A172 (cell line): ENCODE data around the gene GJB1. TPM values are rescaled to one million over a fixed set of nuclear protein-coding genes. Genes with fewer than 3 reads are reported as not detected.
A peak's percentile ranks its signal among the peaks of the same experiment; 100 is the strongest.

Experiments
- DNase-seq: peaks from one replicate; pipeline ENCODE4 v3.0.0-alpha.2; 2015; ENCODE audit warnings: low spot score
- total RNA-seq: library from RNA; depleted of rRNA; stranded (reverse); fragments of >200 nt; shearing (Covaris generic); gene quantifications from 2 replicates; pipeline ENCODE4 v1.2.3, GENCODE V29; 2014

GJB1 gene
- total RNA-seq, 1 experiment from 2014 or later, result not detected

DNA sequence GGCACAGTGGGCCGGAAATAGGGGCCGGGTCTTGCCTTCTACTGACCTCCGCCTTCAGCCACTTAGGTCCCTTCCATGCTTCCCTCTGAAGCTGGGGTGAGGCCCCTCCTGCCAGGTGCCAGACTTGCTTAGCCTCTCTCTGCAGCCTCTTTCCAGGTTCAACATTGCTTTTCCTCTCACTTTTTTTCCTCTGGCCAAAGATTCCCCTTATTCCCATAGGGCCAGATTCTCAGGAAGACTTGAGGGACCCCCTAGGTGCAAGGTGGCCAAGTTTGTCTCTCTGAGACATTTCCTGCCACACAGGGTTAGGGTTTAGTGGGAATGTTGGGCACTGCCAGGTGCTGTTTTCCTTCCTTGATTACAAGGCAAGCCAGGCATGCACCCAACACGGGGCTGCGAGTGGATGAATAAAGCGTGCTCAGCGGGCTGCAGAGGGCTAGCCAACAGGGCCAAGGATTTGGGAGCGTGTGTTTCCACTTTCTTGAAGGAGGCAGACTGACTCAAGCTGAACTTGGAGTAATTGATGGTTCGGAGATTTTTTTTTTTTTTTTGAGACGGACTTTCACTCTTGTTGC is 7.6 kb upstream of the GJB1 start:
- DNase-seq, result no peak

DNA sequence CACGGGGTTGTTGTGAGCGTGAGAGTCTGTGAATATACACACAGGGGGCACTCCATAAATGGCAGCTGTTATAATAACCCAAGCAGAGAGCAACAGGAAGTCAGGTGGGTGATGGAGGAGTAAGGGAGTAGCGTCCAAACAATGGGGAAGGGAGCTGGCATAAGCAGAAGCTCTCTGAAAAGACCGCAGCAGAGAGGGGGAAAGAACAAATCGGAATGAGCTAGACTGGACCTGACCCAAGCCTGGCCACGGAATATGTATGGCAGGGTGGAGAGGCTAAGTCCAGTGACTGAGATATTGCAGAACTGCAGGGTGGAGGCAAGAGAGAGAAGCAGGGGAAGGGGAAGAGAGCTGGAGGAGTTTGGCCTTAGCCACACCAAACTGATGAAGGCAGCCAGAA is 6.5 kb upstream of the GJB1 start:
- DNase-seq, result no peak

GRCh38 chrX:71217298-71217697 is 5.7 kb upstream of the GJB1 start:
- no peak for DNase-seq

GRCh38 chrX:71221145-71221544 is 1.9 kb upstream of the GJB1 start:
- DNase-seq, result no peak

- DNase-seq, result no peak
Observed at GRCh38 chrX:71224098-71224708, 1.2 kb downstream of the GJB1 start.

- no peak for DNase-seq
Observed at GRCh38 chrX:71225009-71225408, 2.0 kb downstream of the GJB1 start.

DNA sequence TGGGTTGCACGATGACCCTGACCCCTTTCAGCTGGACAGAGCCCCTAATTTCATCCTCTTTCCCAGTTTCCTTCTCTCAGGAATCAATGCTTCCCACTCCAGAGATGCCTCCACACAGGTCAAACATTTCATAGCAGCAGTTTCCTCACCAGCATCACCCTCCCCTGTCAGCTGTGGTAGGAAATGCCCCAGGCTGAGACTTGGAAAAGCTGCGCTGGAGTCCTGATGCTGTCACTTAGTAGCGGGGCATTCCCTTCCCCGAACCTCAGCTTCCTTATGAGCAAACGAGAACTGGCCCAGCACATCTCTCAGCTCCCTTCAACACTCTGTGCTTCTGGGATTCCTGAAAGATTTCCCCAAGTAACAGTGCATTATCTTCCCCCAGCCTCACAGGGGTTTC is 2.7 kb downstream of the GJB1 start:
- peak; percentile 1 for DNase-seq

DNA sequence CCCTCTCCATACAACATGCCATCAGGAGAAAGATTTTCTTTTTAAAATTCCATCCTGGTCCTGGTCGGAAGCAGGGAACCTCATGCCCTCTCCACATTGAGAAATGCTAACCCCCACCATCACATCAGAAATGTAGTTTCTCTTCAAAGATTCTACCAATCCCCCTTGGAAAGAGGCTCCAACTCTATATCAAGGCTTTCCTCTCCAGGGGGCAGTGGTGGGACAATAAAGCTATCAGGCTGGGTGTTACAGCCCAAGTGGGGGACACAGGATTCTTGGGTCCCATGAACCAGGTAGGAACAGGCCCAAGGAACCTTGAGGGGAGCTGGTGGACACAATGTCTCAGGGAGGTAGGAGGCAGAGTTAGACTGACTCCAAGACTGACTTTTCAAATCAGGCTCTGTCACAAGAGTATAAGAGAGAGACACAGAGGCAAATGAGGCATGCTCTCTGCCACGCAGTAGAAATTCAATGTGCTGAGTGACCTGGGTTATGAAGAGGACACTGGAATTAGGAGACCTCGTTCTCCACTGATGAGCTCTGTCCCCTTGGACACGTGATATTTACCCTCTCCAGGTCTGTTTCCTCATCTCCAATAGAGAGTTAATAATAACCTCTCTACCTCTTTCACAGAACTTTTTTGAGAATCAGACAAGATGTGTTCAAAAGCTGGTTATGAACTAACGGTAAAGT is 4.5 kb downstream of the GJB1 start:
- DNase-seq, result no peak

- DNase-seq, result no peak
Observed at GRCh38 chrX:71228063-71228642, 5.1 kb downstream of the GJB1 start.

DNA sequence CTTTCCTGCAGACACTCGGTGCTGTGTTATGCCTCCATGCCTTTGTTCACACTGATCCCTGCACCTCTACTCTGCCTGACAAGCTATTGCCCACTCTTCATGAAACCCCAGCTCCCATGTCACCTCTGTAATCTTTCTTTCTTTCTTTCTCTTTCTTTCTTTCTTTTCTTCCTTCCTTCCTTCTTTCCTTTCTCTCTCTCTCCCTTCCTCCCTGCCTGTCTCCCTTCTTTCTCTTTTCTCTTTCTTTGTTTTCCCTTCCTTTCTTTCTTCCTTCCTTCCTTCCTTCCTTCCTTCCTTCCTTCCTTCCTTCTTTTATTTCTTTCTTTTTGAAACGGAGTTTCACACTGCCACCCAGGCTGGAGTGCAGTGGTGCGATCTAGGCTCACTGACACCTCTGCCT is 12.5 kb downstream of the GJB1 start:
- no peak for DNase-seq

- no peak for DNase-seq
Observed at GRCh38 chrX:71236836-71237235, 13.8 kb downstream of the GJB1 start.

DNA sequence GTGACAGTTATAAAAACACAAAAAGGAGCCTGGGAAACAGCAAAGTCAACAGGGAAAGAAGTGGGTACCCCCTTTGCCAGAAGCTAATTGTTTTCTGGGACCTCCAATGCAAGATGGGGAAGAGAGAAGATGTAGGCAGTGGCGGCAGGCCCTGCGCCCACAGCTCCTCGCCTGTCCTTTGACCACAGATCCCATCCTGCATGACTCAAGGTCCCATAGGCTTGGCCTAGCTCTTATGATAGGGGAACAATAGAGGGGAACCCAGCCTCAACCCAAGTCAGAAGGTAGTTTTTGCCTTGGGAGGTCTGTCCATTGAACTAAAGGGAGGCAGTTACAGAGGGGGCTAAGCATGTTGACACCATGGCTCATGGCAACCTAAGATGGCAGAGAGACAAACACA is 16.8 kb downstream of the GJB1 start:
- no peak for DNase-seq

DNA sequence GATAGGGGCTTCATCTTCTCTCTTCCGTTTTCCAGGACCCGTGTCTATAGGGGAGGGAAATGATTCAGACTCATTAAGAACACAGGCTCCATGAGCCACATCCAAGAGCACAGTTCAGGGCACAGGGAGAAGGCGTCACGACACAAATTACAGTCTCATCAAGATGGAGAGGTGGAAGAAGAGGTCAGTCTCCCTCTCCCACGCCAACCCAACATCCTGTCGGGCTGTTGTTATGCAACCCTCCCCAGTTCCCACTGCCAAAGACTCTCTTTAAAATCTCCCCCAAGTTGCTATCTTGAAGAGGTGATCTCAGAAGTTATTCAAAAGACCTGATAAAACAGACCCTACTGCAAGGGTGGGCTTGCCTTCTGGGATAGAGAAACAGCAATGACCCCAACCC is 18.3 kb downstream of the GJB1 start:
- DNase-seq, result no peak

- no peak for DNase-seq
Observed at GRCh38 chrX:71244359-71245128, 21.5 kb downstream of the GJB1 start.

GRCh38 chrX:71245159-71245558 is 22.1 kb downstream of the GJB1 start:
- no peak for DNase-seq

GRCh38 chrX:71250841-71251240 is 27.8 kb downstream of the GJB1 start:
- DNase-seq, result no peak

GRCh38 chrX:71251466-71251973 is 28.5 kb downstream of the GJB1 start:
- no peak for DNase-seq

GRCh38 chrX:71252221-71252620 is 29.2 kb downstream of the GJB1 start:
- no peak for DNase-seq

DNA sequence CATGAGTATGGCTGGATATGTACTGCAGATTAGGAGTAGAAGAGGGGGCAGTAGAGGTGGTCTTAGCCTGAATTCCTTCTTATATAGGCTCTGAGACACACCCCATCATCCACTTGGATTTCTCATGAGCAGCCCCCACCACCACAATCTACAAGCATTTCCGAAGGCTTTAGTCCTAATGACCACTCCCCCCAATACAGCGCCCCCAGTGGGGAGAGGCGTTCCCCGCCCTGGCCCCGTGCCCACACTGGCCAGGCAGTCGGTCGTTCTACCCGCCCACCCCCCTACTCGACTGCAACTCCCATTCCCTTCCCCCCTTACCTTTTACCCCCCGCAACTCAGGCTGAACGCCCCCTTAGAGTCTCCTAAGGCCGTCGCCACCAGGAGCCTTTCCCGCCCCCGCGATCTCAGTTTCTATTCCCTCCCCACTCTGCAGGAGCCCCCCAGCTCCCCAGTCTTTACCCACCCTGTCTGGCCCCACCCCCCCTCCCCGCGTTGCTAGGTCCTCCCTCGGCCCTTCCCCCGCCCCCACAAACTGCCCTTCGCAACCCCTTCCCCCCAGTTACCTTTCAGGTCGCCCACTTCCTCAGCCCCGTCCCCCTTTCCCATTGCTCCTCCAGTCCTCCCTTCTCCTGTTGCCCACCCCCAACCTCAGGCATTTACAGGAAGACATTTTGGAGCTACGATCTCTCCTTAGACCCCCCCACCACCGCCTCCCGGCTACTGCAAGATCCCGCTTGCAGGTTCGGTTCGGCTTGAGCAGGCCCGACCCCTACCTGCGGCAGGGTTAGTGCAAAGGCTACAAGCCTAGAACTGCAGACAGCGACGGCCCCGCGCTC is 30.4 kb downstream of the GJB1 start:
- DNase-seq, result peak; percentile 5

DNA sequence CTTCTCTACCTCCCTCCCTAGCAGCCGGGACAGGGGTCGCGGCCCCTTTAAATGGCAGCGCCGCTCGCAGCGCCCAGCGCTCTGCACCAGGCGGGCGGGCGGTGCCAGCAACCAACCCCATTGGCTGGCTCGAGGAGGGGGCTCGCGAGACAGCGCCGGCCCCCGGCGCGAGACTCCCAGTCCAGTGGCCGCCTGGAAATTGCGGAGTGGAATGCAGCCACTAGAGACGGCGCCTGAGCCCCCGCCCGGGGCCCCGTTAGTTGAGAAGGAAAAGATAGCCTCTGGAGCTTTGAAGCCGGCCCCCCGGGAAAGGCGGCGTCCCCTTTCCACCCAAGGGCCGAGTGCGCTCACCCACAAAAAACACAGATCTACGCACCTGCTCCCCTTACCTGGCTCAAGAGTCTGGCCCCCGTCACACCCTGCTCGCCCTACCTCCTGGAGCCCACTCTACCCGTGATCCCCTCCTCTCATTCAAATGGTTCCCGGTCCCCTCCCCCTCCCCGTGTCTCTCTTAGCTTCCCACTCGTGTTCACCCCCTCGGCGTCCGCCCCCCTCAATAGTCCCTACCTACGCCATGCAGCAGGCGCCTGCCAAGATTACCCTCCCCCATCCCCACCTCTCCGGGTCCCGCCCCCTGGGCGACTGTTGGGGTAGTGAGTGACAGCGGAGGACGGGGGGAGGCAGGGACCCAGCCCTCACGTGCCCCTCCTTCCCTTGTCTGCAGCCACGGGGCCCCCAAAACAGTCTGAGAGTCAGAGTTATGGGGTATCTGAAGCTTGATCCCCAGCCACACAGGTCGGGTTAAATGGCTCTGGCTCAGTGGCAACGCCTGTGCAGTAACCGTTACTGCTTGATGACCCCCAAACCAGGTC is 31.3 kb downstream of the GJB1 start, which contains the start of gene ZMYM3:
Gene ZMYM3, minus strand, starts transcription at position 49 of the 872 bp plus-strand sequence. CDS start 885 bp downstream, outside the sequence.
- DNase-seq, result peak; percentile 72
